GM23338 (cell line): ENCODE measurements around the gene BUB1B. TPM values are rescaled to one million over a fixed set of nuclear protein-coding genes. Genes with fewer than 3 reads are reported as not detected.
"Not testable (repeated sequence)": the region's sequence is repeated elsewhere in the genome, so short reads cannot be mapped to it uniquely, and the experiment has no call there.

Source experiments
- ATAC-seq: fragments of 200-7000 bp; cut with Tn5 transposase; 3 replicates; pipeline ENCODE4 v1.9.1; 2020
- DNase-seq: peaks from one replicate; pipeline ENCODE4 v3.0.0-alpha.2; 2015; ENCODE audit warnings: low spot score
- H2AFZ ChIP-seq: fragments of 200-600 bp; sonication (generic); 2 replicates; pipeline ENCODE4 v1.8.0; 2016; ENCODE audit warnings: antibody characterized with exemption, mild to moderate bottlenecking, moderate library complexity
- H3F3A ChIP-seq: fragments of 200-600 bp; sonication (generic); replicated peaks from 2 replicates; pipeline ENCODE4 v1.8.0; 2017; ENCODE audit warnings: antibody characterized with exemption, mixed run types, low read depth
- H3K27ac ChIP-seq: fragments of 200-600 bp; sonication (generic); 2 replicates; pipeline ENCODE4 v1.6.1; 2016; ENCODE audit warnings: low read depth
- H3K27me3 ChIP-seq: fragments of 200-600 bp; sonication (generic); 2 replicates; pipeline ENCODE4 v1.8.0; 2016; ENCODE audit warnings: mild to moderate bottlenecking, mixed run types, moderate library complexity; ENCODE audit not compliant: insufficient read depth
- H3K36me3 ChIP-seq: fragments of 200-600 bp; sonication (generic); 2 replicates; pipeline ENCODE4 v1.8.0; 2016; ENCODE audit warnings: mild to moderate bottlenecking; ENCODE audit not compliant: insufficient read depth
- H3K4me1 ChIP-seq: fragments of 200-600 bp; sonication (generic); 2 replicates; pipeline ENCODE4 v1.8.0; 2016; ENCODE audit warnings: mild to moderate bottlenecking, moderate library complexity; ENCODE audit not compliant: insufficient read depth
- H3K4me2 ChIP-seq: fragments of 200-600 bp; sonication (generic); 2 replicates; pipeline ENCODE4 v1.7.1; 2017; ENCODE audit warnings: mixed run types
- H3K4me3 ChIP-seq: fragments of 200-600 bp; sonication (generic); 2 replicates; pipeline ENCODE4 v1.6.1; 2016; ENCODE audit warnings: mixed run types
- H3K79me2 ChIP-seq: fragments of 200-600 bp; sonication (generic); replicated peaks from 2 replicates; pipeline ENCODE4 v1.8.0; 2017; ENCODE audit warnings: mild to moderate bottlenecking; ENCODE audit not compliant: insufficient read depth
- H3K9me2 ChIP-seq: fragments of 200-600 bp; sonication (generic); 2 replicates; pipeline ENCODE4 v1.8.0; 2017; ENCODE audit not compliant: insufficient read depth
- H4K20me1 ChIP-seq: fragments of 200-600 bp; sonication (generic); replicated peaks from 2 replicates; pipeline ENCODE4 v1.8.0; 2017; ENCODE audit warnings: mild to moderate bottlenecking; ENCODE audit not compliant: insufficient read depth
- H3K27ac Mint-ChIP-seq: 2 replicates; pipeline ENCODE4 v1.8.0; 2020; ENCODE audit warnings: inconsistent platforms, mild to moderate bottlenecking, moderate library complexity, mixed read lengths
- H3K27me3 Mint-ChIP-seq: 3 replicates; pipeline ENCODE4 v1.8.0; 2022; ENCODE audit warnings: low read depth, mild to moderate bottlenecking, moderate library complexity, mixed read lengths, inconsistent platforms; ENCODE audit not compliant: insufficient read depth, poor library complexity
- H3K36me3 Mint-ChIP-seq: 3 replicates; pipeline ENCODE4 v1.8.0; 2021; ENCODE audit warnings: low read depth, mild to moderate bottlenecking, inconsistent platforms, moderate library complexity, mixed read lengths
- H3K4me1 Mint-ChIP-seq: 3 replicates; pipeline ENCODE4 v1.8.0; 2020; ENCODE audit warnings: mild to moderate bottlenecking, inconsistent platforms, mixed read lengths
- H3K4me3 Mint-ChIP-seq: 3 replicates; pipeline ENCODE4 v1.8.0; 2021; ENCODE audit warnings: moderate library complexity, mild to moderate bottlenecking, inconsistent platforms, mixed read lengths
- H3K9me3 Mint-ChIP-seq: 3 replicates; pipeline ENCODE4 v1.8.0; 2020; ENCODE audit warnings: moderate library complexity, mild to moderate bottlenecking, inconsistent platforms, mixed read lengths
- CREB1 ChIP-seq: fragments of 250-450 bp; sonication (Bioruptor Pico); IDR thresholded peaks from 2 replicates; pipeline ENCODE4 v1.5.0; 2020; ENCODE audit warnings: low read depth, mild to moderate bottlenecking, moderate library complexity
- CTCF ChIP-seq, 2 experiments: fragments of 200-600 bp in 1 of 2; sonication (generic) in 1 of 2; conservative IDR thresholded peaks; 2 replicates each; pipeline versions ENCODE4 v1.5.1 to v1.6.1; 2016 to 2017; ENCODE audit warnings: antibody characterized with exemption in 2 of 2, low read depth in 2 of 2, mild to moderate bottlenecking in 2 of 2, moderate library complexity in 1 of 2
- ETS1 ChIP-seq: IDR thresholded peaks from 2 replicates; pipeline ENCODE4 v1.6.1; 2016; ENCODE audit warnings: antibody characterized with exemption
- EZH2 ChIP-seq: fragments of 200-600 bp; sonication (generic); IDR thresholded peaks from one replicate; pipeline ENCODE4 v1.8.0; 2017; ENCODE audit warnings: antibody characterized with exemption, mild to moderate bottlenecking, low read depth; ENCODE audit not compliant: unreplicated experiment
- EZH2phosphoT487 ChIP-seq: fragments of 200-600 bp; sonication (generic); IDR thresholded peaks from one replicate; pipeline ENCODE4 v1.8.1; 2018; ENCODE audit warnings: antibody characterized with exemption; ENCODE audit not compliant: unreplicated experiment
- JUNB ChIP-seq: IDR thresholded peaks from one replicate; pipeline ENCODE4 v1.6.1; 2016; ENCODE audit warnings: antibody characterized with exemption; ENCODE audit not compliant: unreplicated experiment
- NANOG ChIP-seq: IDR thresholded peaks from 2 replicates; pipeline ENCODE4 v1.6.1; 2016; ENCODE audit warnings: antibody characterized with exemption, borderline replicate concordance
- STAT1 ChIP-seq: IDR thresholded peaks from one replicate; pipeline ENCODE4 v1.6.1; 2016; ENCODE audit warnings: antibody characterized with exemption; ENCODE audit not compliant: unreplicated experiment
- ZNF114 ChIP-seq: fragments of 250-450 bp; sonication (Bioruptor Pico); IDR thresholded peaks from 2 replicates; pipeline ENCODE4 v1.5.0; 2020; ENCODE audit warnings: mild to moderate bottlenecking, moderate library complexity
- ZNF331 ChIP-seq: fragments of 250-450 bp; sonication (Bioruptor Pico); IDR thresholded peaks from 2 replicates; pipeline ENCODE4 v1.5.0; 2020; ENCODE audit warnings: low read depth, mild to moderate bottlenecking, moderate library complexity
- ZNF462 ChIP-seq: fragments of 250-450 bp; sonication (Bioruptor Pico); IDR thresholded peaks from 2 replicates; pipeline ENCODE4 v1.5.0; 2020; ENCODE audit warnings: mild to moderate bottlenecking, moderate library complexity
- polyA plus RNA-seq: library from polyadenylated mRNA; unstranded; fragments of >200 nt; fragmentation: Nextera tagmentation; extraction: Ambion mirVana; gene quantifications from 2 replicates; pipeline ENCODE4 v1.2.1, GENCODE V29; 2016
- total RNA-seq: library from RNA; depleted of rRNA; stranded (reverse); fragments of >200 nt; shearing (Covaris generic); gene quantifications from 2 replicates; pipeline ENCODE4 v1.2.3, GENCODE V29; 2014

BUB1B gene
- total and polyA plus RNA-seq, 2 experiments from 2014 or later = 77.7 to 160 TPM

GRCh38 chr15:40163657-40164416 lies 3.0 kb downstream of the BUB1B start:
- no peaks in the 10 kb centered on the region for H3K9me3 Mint-ChIP-seq
- TF ChIP-seq JUNB (no peak), EZH2phosphoT487 (no peak), CTCF (conservative IDR thresholded peaks at IDR 0.05; ENCODE audit: low read depth in 2 of 2) (no peak), ETS1 (no peak), ZNF114 (CRISPR knock-in tag) (no peak), ZNF462 (CRISPR knock-in tag) (no peak), CREB1 (CRISPR knock-in tag) (no peak), STAT1 (no peak), EZH2 (no peak), ZNF331 (CRISPR knock-in tag) (no peak), NANOG (no peak)
- no peaks in the 10 kb centered on the region for H3K27me3 Mint-ChIP-seq
- H3K4me3 Mint-ChIP-seq = peak overlapping the region; percentile 50
- no peaks in the 10 kb centered on the region for H3K9me2 ChIP-seq
- no peaks in the 10 kb centered on the region for H3K27me3 ChIP-seq
- H3F3A ChIP-seq = 0 out of 2 replicates have a peak, but pooled peaks cover 11% of the 10 kb centered on the region
- peak overlapping the region; percentile 98; the same call in 1 of the 2 replicates for H3K4me2 ChIP-seq
- H2AFZ ChIP-seq = no peak overlapping the region
- H3K79me2 ChIP-seq = peaks cover 79% of the 10 kb centered on the region
- peak overlapping the region; percentile 79 for H3K4me3 ChIP-seq
- peaks cover 13% of the 10 kb centered on the region for H3K4me1 Mint-ChIP-seq
- DNase-seq = no peak
- peaks cover 16% of the 10 kb centered on the region for H3K4me1 ChIP-seq
- peaks cover 46% of the 10 kb centered on the region for H4K20me1 ChIP-seq
- no peak overlapping the region for H3K27ac ChIP-seq
- H3K27ac Mint-ChIP-seq = no peak overlapping the region
- ATAC-seq = no peak
- H3K36me3 ChIP-seq = peaks cover 31% of the 10 kb centered on the region
- peaks cover 55% of the 10 kb centered on the region for H3K36me3 Mint-ChIP-seq

- H3F3A ChIP-seq = not testable (repeated sequence)
Observed at GRCh38 chr15:40167374-40167773, 6.5 kb downstream of the BUB1B start.

More at GRCh38 chr15:40167374-40167773, 6.5 kb downstream of the BUB1B start:
- not testable (repeated sequence) for H3K27me3 ChIP-seq, H3K4me3 ChIP-seq, H3K27ac ChIP-seq, H3K4me2 ChIP-seq, H3K9me3 Mint-ChIP-seq, H2AFZ ChIP-seq, H3K27ac Mint-ChIP-seq, H3K9me2 ChIP-seq, H3K4me3 Mint-ChIP-seq, H3K4me1 Mint-ChIP-seq, DNase-seq, H3K27me3 Mint-ChIP-seq, ATAC-seq
- peaks cover 59% of the 10 kb centered on the region for H3K36me3 ChIP-seq
- H3K4me1 ChIP-seq = peaks cover 10% of the 10 kb centered on the region
- H4K20me1 ChIP-seq = peaks cover 40% of the 10 kb centered on the region
- peaks cover 83% of the 10 kb centered on the region for H3K36me3 Mint-ChIP-seq
- peaks cover 77% of the 10 kb centered on the region for H3K79me2 ChIP-seq
